ACHN (cell line): Measurements from ENCODE around the gene SLC25A43.
"Not testable (repeated sequence)": the region's sequence is repeated elsewhere in the genome, so short reads cannot be mapped to it uniquely, and the experiment has no call there.

ENCODE experiments used
- DNase-seq: peaks from one replicate; pipeline ENCODE4 v3.0.0-alpha.2; 2015
- in situ Hi-C: cut with HindIII; loops from 2 replicates; pipeline ENCODE4 v1.10.0; 2017; ENCODE audit warnings: low sequenced_read_pairs, low pct_ligation_motif_present, low pct_unique_long_range_greater_than_20kb

Gene SLC25A43

DNA sequence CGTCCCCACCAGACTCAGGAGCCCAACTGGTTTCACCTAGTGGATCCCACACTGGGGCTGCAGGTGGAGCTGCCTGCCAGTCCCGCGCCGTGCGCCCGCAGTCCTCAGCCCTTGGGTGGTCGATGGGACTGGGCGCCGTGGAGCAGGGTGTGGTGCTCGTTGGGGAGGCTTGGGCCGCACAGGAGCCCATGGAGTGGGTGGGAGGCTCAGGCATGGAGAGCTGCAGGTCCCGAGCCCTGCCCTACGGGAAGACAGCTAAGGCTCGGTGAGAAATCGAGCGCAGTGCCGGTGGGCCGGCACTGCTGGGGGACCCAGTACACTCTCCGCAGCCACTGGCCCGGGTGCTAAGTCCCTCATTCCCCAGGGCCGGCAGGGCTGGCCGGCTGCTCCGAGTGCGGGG, 88.6 kb downstream of the SLC25A43 start:
- DNase-seq, in situ Hi-C loops: not testable (repeated sequence)

DNA sequence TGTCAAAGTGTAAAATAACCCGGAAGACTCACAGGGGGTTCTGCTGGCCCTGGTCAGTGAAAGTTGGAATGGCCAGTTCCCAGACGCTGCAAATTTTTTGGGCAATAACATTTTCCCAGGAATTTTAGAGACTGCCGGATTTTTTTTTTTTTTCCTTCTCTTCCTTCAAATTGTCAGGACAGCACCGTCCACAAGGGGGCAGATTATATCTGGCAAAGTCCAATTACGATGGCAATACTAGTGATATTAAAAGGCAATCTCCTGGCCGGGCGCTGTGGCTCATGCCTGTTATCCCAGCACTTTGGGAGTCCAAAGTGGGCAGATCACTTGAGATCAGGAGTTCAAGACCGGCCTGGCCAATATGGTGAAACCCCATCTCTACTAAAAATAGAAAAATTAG, 89.6 kb downstream of the SLC25A43 start:
- in situ Hi-C loops = no loop called here
- DNase-seq = peak; percentile 49

DNA sequence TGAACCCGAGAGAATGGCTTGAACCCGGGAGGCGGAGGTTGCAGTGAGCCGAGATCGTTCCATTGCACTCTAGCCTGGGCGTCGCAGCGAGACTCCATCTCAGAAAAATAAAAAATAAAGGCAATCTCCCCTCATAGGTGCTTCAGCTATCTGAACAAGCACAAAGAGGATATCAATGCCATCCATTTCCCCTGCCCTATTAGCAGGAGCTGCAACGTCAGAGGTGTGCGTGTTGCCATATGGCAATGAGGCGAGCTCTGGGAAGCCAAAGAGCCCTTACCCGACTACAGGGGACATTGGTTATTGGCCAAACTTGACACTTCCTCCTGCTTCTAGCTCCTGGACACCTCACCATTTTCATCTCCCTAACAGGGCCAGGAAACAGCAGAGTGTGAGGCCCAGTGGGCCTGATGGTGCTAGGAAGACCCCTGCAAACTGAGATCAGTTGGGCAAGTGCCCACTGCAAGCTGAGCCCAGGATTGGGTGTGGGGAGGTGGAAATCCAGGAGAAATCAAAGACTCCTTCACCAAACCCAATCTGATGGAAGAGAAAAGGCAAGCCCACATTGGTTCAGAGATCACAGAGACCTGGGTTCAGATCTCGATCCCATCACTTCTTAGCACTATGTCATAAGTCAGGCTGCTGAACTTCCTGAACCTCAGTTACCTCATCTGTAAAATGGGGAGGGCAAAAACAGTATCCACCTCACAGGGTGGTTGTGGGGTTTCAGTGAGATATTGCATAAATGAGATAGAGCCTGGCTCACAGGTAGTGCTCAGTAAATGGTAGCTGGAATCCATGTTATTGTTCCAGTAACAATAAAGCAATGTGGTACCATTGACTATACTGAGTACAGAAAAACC, 90.3 kb downstream of the SLC25A43 start:
- in situ Hi-C loops = no loop called here
- no peak for DNase-seq

DNA sequence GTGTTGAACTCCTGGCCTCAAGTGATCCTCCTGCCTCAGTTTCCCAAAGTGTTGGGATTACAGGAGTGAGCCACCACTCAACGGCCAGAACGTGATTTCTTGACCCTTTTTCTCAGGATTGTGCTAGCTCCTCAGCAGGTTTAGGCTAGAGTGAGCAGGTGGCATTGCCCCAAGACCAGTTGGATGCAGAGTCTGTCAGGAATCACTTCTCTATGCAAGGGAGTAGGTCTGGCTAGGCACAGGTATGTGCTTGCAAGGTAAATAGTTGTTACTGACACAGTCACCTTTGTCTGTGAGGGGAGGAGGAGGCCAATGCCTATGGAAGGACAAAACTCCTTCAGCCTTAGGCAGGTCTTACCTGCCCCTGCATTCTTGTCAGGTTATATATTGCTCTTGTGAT, 93.3 kb downstream of the SLC25A43 start:
- no peak for DNase-seq
- in situ Hi-C loops = no loop called here

DNA sequence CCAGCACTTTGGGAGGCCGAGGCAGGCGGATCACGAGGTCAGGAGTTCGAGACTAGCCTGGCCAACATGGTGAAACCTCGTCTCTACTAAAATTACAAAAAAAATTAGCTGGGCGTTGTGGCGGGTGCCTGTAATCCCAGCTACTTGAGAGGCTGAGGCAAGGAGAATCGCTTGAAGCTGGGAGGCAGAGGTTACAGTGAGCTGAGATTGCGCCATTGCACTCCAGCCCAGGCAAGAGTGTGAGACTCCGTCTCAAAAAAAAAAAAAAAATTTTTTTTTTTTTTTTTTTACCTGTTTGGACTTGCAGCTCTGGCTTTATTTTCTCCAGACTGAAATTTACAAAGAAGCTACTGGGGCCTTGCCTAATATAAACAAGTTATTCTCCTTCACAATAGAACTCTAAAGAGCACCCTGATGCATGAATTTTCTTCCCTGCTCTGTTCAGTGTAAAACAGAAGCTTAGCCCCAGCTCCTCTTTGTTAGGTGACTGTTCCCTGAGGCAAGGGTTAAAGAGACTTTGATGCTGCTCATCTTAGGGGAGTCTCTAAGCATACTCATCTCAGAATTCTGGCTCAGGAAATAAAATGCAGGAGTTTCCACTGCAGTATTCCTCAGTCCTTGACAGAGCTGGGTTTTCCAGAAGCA, 94.8 kb downstream of the SLC25A43 start:
- in situ Hi-C loops, DNase-seq: not testable (repeated sequence)

DNA sequence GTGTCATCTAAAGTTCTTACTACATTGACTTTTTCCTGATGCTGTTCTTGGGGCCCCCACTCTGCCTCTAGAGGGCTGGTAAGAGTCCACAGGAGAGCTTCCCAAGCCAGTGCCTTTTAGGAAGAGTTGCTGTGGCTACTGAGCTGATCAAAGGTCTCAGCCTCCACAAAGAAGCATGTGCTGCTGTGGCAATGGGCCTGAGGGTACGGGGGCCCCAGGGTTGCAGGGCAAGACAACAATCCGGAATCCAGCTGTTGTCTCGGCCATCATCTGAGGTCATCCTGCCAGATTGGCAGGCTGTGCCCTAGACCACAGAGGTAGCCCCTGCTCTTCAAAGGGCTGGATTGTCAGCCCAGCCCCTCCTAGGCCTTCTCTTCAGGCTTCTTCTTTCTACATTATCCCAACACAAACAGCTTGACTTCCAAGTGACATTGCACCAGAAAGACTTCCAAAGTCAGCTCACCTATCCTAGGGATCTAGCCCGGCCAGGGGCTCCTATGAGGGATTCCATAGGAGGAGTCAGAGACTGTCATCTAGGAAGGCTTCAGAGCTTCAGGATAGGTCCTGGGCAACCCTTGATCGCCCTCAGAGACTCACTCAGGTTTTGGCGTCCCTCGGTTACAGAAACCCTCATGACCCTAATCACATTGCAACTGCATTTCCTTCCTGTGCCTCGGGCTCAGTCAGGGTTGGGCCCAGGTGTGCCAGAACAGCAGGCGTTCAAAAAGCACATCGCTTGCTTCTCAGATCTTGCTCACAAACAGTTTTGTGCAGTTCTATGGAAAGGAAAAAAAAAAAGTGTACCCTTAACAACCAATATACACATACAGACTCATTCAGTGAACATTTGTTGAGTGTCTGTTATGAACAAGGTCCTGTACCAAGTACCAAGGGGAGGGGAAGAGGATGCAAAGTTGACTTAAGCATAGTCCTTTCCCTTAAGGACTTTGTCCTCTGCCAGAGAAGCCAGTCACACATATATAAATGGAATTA, 96.9 kb downstream of the SLC25A43 start:
- in situ Hi-C loops = no loop called here
- DNase-seq = no peak

DNA sequence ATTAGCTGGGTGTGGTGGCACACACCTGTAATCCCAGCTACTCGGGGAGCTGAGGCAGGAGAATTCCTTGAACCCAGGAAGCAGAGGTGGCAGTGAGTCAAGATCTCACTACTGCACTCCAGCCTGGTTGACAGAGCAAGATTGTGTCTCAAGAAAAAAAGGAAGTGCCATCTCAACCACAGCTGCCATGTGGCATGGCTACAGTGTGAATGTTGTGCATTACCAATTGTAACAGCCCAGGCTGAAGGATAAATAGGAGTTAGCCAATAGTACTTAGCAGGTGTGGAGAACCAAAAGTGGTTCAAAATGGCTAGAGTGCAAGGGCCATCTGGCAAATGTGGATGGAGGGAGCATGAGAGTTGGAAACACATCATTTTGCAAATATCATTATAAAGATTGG, 98.0 kb downstream of the SLC25A43 start:
- no peak for DNase-seq

DNA sequence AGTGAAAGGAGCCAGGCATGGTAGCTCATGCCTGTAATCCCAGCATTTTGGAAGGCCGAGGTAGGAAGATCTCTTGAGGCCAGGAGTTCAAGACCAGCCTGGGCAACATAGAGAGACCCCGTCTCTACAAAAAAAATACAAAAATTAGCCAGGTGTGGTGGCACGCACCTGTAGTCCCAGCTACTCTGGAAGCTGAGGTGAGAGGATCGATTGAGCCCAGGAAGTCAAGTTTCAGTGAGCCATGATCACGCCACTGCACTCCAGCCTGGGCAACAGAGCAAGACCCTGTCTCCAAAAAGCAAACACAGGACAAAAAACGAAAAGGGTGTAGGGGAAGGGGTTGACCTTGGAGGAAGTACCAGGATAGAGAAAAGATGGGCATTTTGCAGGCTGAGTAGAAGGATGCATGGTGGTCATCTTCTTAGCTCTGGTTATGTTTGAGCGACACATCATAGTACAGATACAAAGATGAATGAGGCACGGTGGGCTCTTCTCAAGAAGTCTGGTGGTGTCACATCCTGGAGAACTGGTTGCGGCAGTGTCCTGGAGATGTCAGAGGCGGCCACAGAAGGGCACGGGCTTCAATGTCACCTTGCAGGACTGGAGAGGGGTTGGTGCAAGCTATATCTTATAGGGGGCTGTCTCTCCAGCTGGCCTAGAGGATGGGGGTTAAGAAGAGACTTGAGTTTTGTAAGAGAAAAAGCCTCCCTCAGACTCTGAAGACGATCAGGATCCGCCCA, 101.1 kb downstream of the SLC25A43 start:
- in situ Hi-C loops = no loop called here
- DNase-seq = no peak

More for the DNA sequence above, 98.0 kb downstream of the SLC25A43 start:
- in situ Hi-C loops = no loop called here

DNA sequence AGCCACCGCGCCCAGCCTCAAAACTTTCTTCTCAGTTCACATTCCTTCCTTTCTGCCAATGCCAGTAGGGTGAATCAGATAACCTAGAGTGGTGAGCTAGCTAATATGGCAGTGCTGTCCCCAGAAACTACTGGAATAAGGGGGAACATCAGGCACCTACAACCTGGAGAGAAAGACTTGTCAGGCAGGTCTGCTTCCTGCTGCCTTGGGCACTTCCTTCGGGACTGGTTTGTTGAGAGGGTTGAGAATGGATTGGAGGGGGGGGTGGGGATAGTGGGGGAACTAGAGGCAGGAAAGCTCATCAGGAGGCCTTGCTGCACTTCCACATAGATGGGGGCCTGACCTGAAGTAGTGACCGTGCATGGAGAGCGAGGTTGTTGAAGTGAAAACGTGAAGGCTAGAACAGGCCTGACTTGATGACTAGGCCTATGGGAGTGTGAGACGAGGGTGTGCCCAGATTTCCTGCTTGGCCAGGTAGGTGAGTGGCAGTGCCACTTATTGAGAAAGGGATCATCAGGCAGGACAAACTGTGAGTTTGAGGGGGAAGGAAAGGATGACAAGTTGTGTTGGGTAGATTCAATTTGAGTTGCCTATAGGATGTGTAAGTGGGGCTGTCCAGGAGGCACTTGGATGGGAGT, 102.5 kb downstream of the SLC25A43 start:
- DNase-seq = no peak
- in situ Hi-C loops = no loop called here

DNA sequence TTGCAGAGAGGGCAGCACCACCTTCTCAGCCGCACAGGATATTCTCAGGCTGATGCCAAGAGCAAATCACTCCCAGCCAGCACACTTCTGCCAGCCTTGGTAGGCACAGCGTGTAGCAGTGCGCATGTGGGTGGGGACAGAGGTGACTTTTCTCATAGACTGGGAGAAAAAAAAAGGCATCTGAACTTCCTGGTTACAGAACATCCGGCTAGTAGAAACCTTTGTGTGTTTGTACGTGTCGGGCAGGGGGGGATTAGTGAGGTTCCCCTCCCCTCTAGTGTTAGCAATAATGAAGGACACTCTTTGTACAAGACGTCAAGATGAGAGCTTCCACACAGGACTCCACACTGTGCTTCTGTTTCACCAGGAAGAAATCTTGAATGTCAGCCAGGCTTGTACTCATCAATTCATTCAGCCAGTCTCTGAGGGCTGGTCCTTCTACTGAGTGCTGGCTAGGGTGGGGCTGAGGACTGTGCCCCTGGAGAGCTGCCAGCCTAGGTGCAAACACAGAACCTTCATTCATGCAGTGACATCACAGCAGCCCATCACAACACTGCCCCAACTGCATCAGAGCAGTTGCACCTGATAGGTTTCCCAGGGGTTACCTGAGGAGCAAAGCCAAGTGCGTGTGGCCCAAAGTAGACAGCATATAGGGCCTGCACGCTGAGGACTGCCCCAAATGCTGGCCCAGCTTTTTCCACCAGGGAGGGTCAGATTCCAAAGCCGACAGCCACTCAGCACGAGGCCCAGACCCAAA, 103.8 kb downstream of the SLC25A43 start:
- in situ Hi-C loops = no loop called here
- DNase-seq = no peak

DNA sequence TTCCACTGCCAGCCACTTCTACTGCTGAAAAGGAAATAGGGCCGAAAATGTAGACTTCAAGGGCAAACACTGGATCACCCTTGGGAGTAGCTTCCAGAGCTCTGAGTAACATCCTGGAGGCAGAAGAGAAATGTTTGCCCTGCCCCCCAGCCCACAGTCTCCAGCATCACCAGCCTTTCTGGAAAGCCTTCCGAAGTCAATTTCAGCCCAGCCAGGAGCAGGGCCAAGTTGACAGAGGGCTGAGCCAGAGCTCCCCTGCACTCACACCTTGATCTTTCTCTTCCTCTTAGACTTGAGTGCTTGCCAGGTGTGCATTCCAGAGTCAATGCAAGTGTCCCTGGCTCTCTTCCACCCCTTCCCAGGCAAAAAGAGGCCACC, 104.3 kb downstream of the SLC25A43 start:
- in situ Hi-C loops = no loop called here
- DNase-seq = peak; percentile 54
